Measurements from ENCODE around the gene NOTCH3. TPM values are rescaled to one million over a fixed set of nuclear protein-coding genes. Genes with fewer than 3 reads are reported as not detected.
A peak's percentile ranks its signal among the peaks of the same experiment; 100 is the strongest.

NOTCH3 gene
- total RNA-seq, 4 donors from 2014 or later: 6.4 to 53.3 (median 32.7) TPM

DNA sequence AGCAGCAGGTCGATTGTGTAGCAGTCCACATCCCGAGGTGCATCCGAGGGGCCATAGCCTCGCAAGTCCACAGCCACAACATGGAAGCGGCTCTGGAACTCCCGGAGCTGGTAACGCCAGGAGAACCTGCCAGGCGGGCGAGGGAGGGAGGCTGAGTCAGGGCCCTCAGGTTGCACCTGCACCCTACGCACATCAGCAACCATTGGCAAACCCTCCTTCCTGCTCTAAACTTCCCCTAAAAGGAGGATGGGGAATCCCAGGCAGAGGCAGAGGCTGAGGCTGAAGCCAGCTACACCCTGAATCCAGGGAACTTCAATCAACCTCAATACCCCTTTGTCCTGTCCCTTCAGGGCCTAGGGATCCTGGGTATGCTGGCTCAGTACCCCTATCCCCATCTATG, 30.5 kb upstream of the NOTCH3 start:
- no peak overlapping the region for H3K4me3 ChIP-seq
- H3K36me3 ChIP-seq: peaks cover 0 to 8% of the 10 kb centered on the region in 2 donors
- intact Hi-C loops (cut with DNase I; ENCODE audit: low total_unique reads): no loop called here
- no peak overlapping the region for H3K27ac ChIP-seq
- DNase-seq (no peak), ATAC-seq (no peak)
- H3K4me1 ChIP-seq: no peaks in the 10 kb centered on the region
- no peaks in the 10 kb centered on the region for H3K9me3 ChIP-seq
- in situ Hi-C loops (cut with MboI; ENCODE audit: low sequenced_read_pairs in 4 of 4): no loop called here
- peaks cover 13 to 16% (median 15%) of the 10 kb centered on the region in 3 donors for H3K27me3 ChIP-seq
- TF ChIP-seq POLR2A (IDR thresholded peaks at IDR 0.05): no peak
- TF ChIP-seq, protein P1, sequence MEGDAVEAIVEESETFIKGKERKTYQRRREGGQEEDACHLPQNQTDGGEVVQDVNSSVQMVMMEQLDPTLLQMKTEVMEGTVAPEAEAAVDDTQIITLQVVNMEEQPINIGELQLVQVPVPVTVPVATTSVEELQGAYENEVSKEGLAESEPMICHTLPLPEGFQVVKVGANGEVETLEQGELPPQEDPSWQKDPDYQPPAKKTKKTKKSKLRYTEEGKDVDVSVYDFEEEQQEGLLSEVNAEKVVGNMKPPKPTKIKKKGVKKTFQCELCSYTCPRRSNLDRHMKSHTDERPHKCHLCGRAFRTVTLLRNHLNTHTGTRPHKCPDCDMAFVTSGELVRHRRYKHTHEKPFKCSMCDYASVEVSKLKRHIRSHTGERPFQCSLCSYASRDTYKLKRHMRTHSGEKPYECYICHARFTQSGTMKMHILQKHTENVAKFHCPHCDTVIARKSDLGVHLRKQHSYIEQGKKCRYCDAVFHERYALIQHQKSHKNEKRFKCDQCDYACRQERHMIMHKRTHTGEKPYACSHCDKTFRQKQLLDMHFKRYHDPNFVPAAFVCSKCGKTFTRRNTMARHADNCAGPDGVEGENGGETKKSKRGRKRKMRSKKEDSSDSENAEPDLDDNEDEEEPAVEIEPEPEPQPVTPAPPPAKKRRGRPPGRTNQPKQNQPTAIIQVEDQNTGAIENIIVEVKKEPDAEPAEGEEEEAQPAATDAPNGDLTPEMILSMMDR (IDR thresholded peaks at IDR 0.05 in 4 of 5, conservative IDR thresholded peaks at IDR 0.05 in 1 of 5): no peak

DNA sequence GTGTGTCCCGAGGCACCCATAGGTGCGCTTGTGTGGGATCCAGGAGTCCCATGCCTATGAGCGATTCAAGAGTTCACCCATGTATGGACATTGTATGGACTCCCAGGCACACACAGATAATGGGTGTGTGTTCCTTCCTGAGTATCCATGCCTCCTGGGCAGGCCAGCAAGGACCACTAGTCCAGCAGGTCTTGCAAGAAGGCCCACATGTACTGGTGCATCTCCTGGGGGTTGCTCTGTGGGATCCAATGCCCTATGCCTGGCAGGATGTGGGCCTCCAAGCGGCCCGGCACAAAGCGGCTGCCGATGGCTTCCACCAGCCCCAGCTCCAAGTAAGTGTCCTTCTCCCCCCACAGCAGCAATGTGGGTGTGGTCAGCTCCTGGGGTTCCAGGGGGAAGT, 26.5 kb upstream of the NOTCH3 start:
- TF ChIP-seq, protein P1 (IDR thresholded peaks at IDR 0.05 in 4 of 5, conservative IDR thresholded peaks at IDR 0.05 in 1 of 5): no peak
- TF ChIP-seq POLR2A (IDR thresholded peaks at IDR 0.05): no peak
- no peak overlapping the region for H3K4me3 ChIP-seq
- intact Hi-C loops (cut with DNase I; ENCODE audit: low total_unique reads): no loop called here
- H3K27me3 ChIP-seq: peaks cover 8 to 11% (median 11%) of the 10 kb centered on the region in 3 donors
- no peak overlapping the region for H3K27ac ChIP-seq
- no peaks in the 10 kb centered on the region for H3K9me3 ChIP-seq
- in situ Hi-C loops (cut with MboI; ENCODE audit: low sequenced_read_pairs in 4 of 4): no loop called here
- DNase-seq: no peak
- ATAC-seq: no peak
- peaks cover 4 to 15% of the 10 kb centered on the region in 2 donors for H3K4me1 ChIP-seq
- H3K36me3 ChIP-seq: no peaks in the 10 kb centered on the region

DNA sequence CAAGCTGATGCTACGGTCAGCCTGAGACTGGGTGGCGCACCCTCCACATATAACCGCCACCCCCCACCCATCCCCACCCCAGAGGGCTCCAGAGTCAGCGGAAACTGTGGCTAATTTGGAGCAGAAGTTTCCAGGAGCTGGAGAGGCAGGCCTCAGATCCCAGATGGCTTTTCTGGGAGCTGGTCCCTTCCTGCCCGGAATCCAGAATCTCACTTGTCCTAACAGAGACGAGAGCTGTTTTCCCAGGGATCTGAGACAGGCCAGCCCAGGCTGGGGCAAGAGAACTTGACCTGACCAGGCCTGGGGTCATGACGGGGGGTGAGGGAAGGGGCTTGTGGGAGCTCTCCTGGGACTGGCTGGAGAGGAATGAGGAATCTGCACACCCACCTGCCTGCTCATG, 25.0 kb upstream of the NOTCH3 start:
- intact Hi-C loops (cut with DNase I; ENCODE audit: low total_unique reads) (no loop called here), in situ Hi-C loops (cut with MboI; ENCODE audit: low sequenced_read_pairs in 4 of 4) (no loop called here)
- no peaks in the 10 kb centered on the region for H3K9me3 ChIP-seq
- no peak for TF ChIP-seq POLR2A (IDR thresholded peaks at IDR 0.05)
- TF ChIP-seq, protein P1 (IDR thresholded peaks at IDR 0.05 in 4 of 5, conservative IDR thresholded peaks at IDR 0.05 in 1 of 5): no peak
- no peaks in the 10 kb centered on the region for H3K36me3 ChIP-seq
- DNase-seq (no peak), ATAC-seq (no peak)
- no peak overlapping the region for H3K4me3 ChIP-seq
- H3K27me3 ChIP-seq: no peaks in the 10 kb centered on the region
- peaks cover 4 to 15% of the 10 kb centered on the region in 2 donors for H3K4me1 ChIP-seq
- H3K27ac ChIP-seq: peak overlapping the region; percentile 37 to 73 (median 58)

DNA sequence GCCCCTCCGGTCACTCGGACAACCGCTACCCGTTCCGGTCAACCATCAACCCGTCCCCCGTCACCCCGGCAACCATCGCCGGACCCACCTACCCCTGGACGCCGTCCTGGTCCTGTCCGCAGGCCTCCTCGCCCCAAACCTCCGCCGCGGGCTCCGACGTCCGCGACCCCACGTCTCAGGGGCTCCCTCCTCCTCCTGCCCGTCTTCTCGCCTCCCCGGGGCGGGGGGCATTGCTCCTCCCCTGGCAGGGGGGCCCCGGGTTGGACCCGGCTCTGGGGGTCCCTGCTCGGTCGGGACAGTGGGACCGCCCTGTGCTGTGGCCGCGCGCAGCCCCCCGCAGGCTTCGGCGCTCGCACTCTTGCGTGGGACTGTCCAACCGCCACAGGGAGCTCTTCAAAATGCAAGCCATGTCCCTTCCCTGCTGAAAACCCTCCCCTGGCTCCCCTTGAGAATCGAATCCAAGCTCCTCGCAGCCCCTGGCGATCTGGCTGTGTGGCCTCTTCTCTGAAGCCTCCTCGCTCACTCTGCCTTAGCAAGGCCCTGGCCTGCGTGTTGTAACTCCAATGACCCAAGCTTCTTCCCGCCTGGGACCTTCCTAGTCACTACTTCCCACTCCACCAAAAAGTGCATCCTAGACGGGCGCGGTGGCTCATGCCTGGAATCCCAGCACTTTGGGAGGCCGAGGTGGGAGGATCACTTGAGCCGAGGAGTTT, 23.0 kb upstream of the NOTCH3 start:
- in situ Hi-C loops (cut with MboI; ENCODE audit: low sequenced_read_pairs in 4 of 4): no loop called here
- DNase-seq (no peak), ATAC-seq (peak in 1 of 2 donors; percentile 11)

DNA sequence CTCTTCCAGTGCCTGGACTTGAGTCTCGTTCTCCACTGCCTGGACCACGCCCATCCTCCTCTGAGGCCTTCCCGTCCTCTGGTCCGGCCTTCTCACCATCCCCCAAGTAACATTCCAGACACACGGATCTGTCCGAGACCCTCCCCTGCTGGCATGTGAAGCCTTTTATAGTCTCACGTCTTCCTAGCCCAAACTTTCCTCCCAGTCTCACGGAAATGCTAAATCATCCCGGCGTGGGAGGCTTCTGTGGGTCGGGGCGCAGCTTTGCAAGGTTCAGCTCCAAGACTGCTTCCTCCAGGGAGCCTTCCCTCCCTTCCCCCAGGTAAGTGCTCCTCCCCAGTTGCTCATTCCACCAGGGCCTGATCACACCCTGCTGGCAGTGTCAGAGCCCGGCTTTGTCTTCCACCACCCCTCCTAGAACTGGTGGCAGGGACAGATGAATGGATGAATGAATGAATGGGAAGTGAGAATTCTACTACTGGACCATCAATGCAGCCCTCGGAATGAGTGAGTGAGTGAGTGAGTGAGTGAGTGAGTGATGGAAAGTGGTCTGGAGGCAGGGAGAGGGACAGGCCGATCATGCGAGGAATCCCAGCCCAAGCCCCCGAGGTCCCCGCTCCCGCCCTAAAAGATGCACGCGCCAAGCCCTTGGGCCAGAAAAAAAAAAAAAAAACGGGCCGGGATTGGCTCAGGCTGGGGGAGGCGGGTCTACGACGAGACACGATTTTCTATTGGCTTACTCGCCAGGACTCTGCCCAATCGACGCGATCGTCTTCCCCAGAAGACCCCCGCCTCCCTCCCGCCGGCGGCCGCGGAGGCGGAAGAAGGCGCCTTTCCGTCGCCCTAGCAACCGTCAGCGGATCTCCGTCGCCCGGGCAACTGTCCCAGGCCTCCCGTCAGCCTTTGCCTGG, 22.2 kb upstream of the NOTCH3 start:
- Histone ChIP-seq H3K4me1 (peaks cover 11 to 24% of the 10 kb centered on the region in 2 donors), H3K36me3 (no peaks in the 10 kb centered on the region), H3K27me3 (no peaks in the 10 kb centered on the region), H3K4me3 (peak overlapping the region; percentile 63 to 83 (median 66)), H3K9me3 (no peaks in the 10 kb centered on the region), H3K27ac (peak overlapping the region; percentile 56 to 73 (median 68))
- ATAC-seq (peak; percentile 90 to 94), DNase-seq (peak; percentile 75)
- intact Hi-C loops (cut with DNase I; ENCODE audit: low total_unique reads) (no loop called here), in situ Hi-C loops (cut with MboI; ENCODE audit: low sequenced_read_pairs in 4 of 4) (no loop called here)
- TF ChIP-seq POLR2A (IDR thresholded peaks at IDR 0.05): no peak
- TF ChIP-seq, protein P1 (IDR thresholded peaks at IDR 0.05 in 4 of 5, conservative IDR thresholded peaks at IDR 0.05 in 1 of 5): no peak

More for the DNA sequence above, 23.0 kb upstream of the NOTCH3 start:
- Histone ChIP-seq H3K4me1 (peaks cover 11 to 20% of the 10 kb centered on the region in 2 donors), H3K4me3 (peak overlapping the region; percentile 63 to 83 (median 66)), H3K9me3 (no peaks in the 10 kb centered on the region), H3K27me3 (no peaks in the 10 kb centered on the region), H3K27ac (peak overlapping the region; percentile 56 to 73 (median 68)), H3K36me3 (no peaks in the 10 kb centered on the region)
- no peak for TF ChIP-seq POLR2A (IDR thresholded peaks at IDR 0.05)
- intact Hi-C loops (cut with DNase I; ENCODE audit: low total_unique reads): no loop called here

All from gastrocnemius medialis (tissue), 4 donors.